Measurements from ENCODE around the gene NKAIN1.

DNA sequence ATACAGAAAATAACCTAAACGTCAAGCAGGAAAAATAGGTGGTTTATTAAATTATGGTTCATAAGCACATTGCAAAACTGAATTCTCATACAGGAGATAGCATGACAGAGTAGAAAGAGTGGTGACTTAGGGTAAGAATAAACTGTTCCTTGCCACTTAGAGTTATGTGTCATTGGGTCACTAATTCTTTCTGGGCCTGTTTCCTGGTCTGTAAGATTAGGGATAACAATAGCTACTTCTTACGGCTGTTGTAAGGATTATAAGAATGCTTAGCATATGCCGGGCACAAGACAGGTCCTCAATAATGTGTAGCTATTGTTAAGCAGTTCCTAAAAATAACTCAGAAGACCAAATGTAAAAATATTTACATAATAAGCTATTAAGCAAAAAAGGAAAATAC is 32.7 kb upstream of the NKAIN1 start:
- TF ChIP-seq, protein P1, sequence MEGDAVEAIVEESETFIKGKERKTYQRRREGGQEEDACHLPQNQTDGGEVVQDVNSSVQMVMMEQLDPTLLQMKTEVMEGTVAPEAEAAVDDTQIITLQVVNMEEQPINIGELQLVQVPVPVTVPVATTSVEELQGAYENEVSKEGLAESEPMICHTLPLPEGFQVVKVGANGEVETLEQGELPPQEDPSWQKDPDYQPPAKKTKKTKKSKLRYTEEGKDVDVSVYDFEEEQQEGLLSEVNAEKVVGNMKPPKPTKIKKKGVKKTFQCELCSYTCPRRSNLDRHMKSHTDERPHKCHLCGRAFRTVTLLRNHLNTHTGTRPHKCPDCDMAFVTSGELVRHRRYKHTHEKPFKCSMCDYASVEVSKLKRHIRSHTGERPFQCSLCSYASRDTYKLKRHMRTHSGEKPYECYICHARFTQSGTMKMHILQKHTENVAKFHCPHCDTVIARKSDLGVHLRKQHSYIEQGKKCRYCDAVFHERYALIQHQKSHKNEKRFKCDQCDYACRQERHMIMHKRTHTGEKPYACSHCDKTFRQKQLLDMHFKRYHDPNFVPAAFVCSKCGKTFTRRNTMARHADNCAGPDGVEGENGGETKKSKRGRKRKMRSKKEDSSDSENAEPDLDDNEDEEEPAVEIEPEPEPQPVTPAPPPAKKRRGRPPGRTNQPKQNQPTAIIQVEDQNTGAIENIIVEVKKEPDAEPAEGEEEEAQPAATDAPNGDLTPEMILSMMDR (IDR thresholded peaks at IDR 0.05; ENCODE audit: poor library complexity, severe bottlenecking) = no peak
- no peak for TF ChIP-seq EZH2 (IDR thresholded peaks at IDR 0.05; ENCODE audit: borderline replicate concordance, insufficient read depth, low read length, poor library complexity, severe bottlenecking)
- TF ChIP-seq, protein P2, sequence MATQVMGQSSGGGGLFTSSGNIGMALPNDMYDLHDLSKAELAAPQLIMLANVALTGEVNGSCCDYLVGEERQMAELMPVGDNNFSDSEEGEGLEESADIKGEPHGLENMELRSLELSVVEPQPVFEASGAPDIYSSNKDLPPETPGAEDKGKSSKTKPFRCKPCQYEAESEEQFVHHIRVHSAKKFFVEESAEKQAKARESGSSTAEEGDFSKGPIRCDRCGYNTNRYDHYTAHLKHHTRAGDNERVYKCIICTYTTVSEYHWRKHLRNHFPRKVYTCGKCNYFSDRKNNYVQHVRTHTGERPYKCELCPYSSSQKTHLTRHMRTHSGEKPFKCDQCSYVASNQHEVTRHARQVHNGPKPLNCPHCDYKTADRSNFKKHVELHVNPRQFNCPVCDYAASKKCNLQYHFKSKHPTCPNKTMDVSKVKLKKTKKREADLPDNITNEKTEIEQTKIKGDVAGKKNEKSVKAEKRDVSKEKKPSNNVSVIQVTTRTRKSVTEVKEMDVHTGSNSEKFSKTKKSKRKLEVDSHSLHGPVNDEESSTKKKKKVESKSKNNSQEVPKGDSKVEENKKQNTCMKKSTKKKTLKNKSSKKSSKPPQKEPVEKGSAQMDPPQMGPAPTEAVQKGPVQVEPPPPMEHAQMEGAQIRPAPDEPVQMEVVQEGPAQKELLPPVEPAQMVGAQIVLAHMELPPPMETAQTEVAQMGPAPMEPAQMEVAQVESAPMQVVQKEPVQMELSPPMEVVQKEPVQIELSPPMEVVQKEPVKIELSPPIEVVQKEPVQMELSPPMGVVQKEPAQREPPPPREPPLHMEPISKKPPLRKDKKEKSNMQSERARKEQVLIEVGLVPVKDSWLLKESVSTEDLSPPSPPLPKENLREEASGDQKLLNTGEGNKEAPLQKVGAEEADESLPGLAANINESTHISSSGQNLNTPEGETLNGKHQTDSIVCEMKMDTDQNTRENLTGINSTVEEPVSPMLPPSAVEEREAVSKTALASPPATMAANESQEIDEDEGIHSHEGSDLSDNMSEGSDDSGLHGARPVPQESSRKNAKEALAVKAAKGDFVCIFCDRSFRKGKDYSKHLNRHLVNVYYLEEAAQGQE (IDR thresholded peaks at IDR 0.05; ENCODE audit: borderline replicate concordance) = no peak

All from neural cell (in vitro differentiated cells).